Keratinocyte (primary cell): ENCODE results near the gene GSTM2. TPM values are rescaled to one million over a fixed set of nuclear protein-coding genes. Genes with fewer than 3 reads are reported as not detected.

Experiments
- DNase-seq: peaks from one replicate; pipeline ENCODE4 v3.0.0-alpha.2; 2011; ENCODE audit warnings: low read depth, missing footprints, low spot score
- FAIRE-seq: peaks from 2 replicates; lab custom pipeline; 2011; peaks lifted over from hg19 to GRCh38; lab: Jason Lieb, UNC
- H2AFZ ChIP-seq: 2 replicates; pipeline ENCODE4 v1.6.0; 2012; ENCODE audit warnings: low read length, control low read depth, inconsistent platforms; ENCODE audit not compliant: control insufficient read depth
- H3K27ac ChIP-seq: 2 replicates; pipeline ENCODE4 v1.5.1; 2011; ENCODE audit warnings: low read length; ENCODE audit not compliant: control insufficient read depth, insufficient read depth
- H3K27me3 ChIP-seq: 3 replicates; pipeline ENCODE4 v1.6.0; 2011; ENCODE audit warnings: low read length; ENCODE audit not compliant: control insufficient read depth, insufficient read depth; ENCODE audit errors: extremely low read depth
- H3K36me3 ChIP-seq, 2 experiments: 2 replicates in 1 of 2; 3 replicates in 1 of 2; pipeline ENCODE4 v1.5.1; 2011; ENCODE audit warnings: low read length in 2 of 2, mild to moderate bottlenecking in 1 of 2; ENCODE audit not compliant: control insufficient read depth in 2 of 2, insufficient read depth in 2 of 2; ENCODE audit errors: extremely low read depth in 1 of 2
- H3K4me1 ChIP-seq: 3 replicates; pipeline ENCODE4 v1.5.1; 2011; ENCODE audit warnings: low read length; ENCODE audit not compliant: control insufficient read depth, insufficient read depth; ENCODE audit errors: extremely low read depth
- H3K4me2 ChIP-seq: 3 replicates; pipeline ENCODE4 v1.6.0; 2011; ENCODE audit warnings: low read depth, low read length; ENCODE audit not compliant: control insufficient read depth, insufficient read depth; ENCODE audit errors: extremely low read depth
- H3K4me3 ChIP-seq, 3 experiments: fragments of 200-600 bp in 1 of 3; sonication (generic) in 1 of 3; 2 replicates in 2 of 3; 3 replicates in 1 of 3; pipeline ENCODE4 v1.5.1; 2011 to 2016; ENCODE audit warnings: low read length in 3 of 3, mild to moderate bottlenecking in 3 of 3, control low read depth in 2 of 3, inconsistent platforms in 1 of 3, low read depth in 1 of 3, mixed read lengths in 1 of 3, mixed run types in 1 of 3, moderate library complexity in 1 of 3; ENCODE audit not compliant: control insufficient read depth in 2 of 3, insufficient read depth in 2 of 3; ENCODE audit errors: extremely low read depth in 1 of 3
- H3K79me2 ChIP-seq: 2 replicates; pipeline ENCODE4 v1.6.0; 2012; ENCODE audit warnings: low read length; ENCODE audit not compliant: control insufficient read depth, insufficient read depth
- H3K9ac ChIP-seq: 3 replicates; pipeline ENCODE4 v1.6.0; 2011; ENCODE audit warnings: low read length; ENCODE audit not compliant: control insufficient read depth, insufficient read depth; ENCODE audit errors: extremely low read depth
- H3K9me1 ChIP-seq: 3 replicates; pipeline ENCODE4 v1.6.0; 2011; ENCODE audit warnings: low read length; ENCODE audit not compliant: control insufficient read depth, insufficient read depth; ENCODE audit errors: extremely low read depth
- H3K9me3 ChIP-seq: 2 replicates; pipeline ENCODE4 v1.5.1; 2012; ENCODE audit warnings: low read depth, low read length; ENCODE audit not compliant: control insufficient read depth
- H4K20me1 ChIP-seq: 3 replicates; pipeline ENCODE4 v1.6.0; 2011; ENCODE audit warnings: low read length; ENCODE audit not compliant: control insufficient read depth, insufficient read depth; ENCODE audit errors: extremely low read depth
- CTCF ChIP-seq, 3 experiments: IDR thresholded peaks in 1 of 3; conservative IDR thresholded peaks in 1 of 3; optimal IDR thresholded peaks in 1 of 3; 2 replicates in 2 of 3; 3 replicates in 1 of 3; pipeline versions ENCODE3 to v1.5.1; 2011; ENCODE audit warnings: low read length in 3 of 3, mild to moderate bottlenecking in 3 of 3, moderate library complexity in 2 of 3, control low read depth in 1 of 3, inconsistent platforms in 1 of 3; ENCODE audit not compliant: insufficient read depth in 2 of 3; ENCODE audit errors: extremely low read depth in 1 of 3
- EZH2 ChIP-seq: IDR thresholded peaks from one replicate; pipeline ENCODE4 v1.6.1; 2012; ENCODE audit warnings: inconsistent platforms, mild to moderate bottlenecking, low read length, moderate library complexity
- dilution Hi-C: fragments of 300-500 bp; cut with MboI; formaldehyde crosslinking; loops from one replicate; pipeline ENCODE4 v1.7.0; 2020; ENCODE audit warnings: low sequenced_read_pairs; ENCODE audit not compliant: extremely low pct_ligation_motif_present
- polyA plus RNA-seq, 5 experiments: library from polyadenylated mRNA; depleted of rRNA in 3 of 5; stranded (reverse) in 3 of 5; stranded (forward) in 1 of 5; unstranded in 1 of 5; fragments of >200 nt; gene quantifications; 1 replicate in 1 of 5; 2 replicates in 3 of 5; 3 replicates in 1 of 5; pipeline versions ENCODE4 v1.2.1 to v1.2.3, GENCODE V29; 2011 to 2012; ENCODE audit warnings: missing spikeins in 2 of 5, low read depth in 1 of 5, low replicate concordance in 1 of 5

Gene GSTM2
- polyA plus RNA-seq, 1 donor (not counting 4 experiments of a cell fraction or from before 2014, with no cell fraction given): 11.1 TPM

GRCh38 chr1:109634292-109634691 lies 33.6 kb upstream of the GSTM2 start:
- DNase-seq: no peak
- H3K9ac ChIP-seq: no peak overlapping the region
- dilution Hi-C loops: no loop called here
- no peak for FAIRE-seq
- no peaks in the 10 kb centered on the region for H3K27me3 ChIP-seq
- H4K20me1 ChIP-seq: no peaks in the 10 kb centered on the region
- H3K27ac ChIP-seq: no peak overlapping the region
- no peak overlapping the region for H3K4me3 ChIP-seq
- H2AFZ ChIP-seq: no peak overlapping the region
- H3K4me1 ChIP-seq: no peaks in the 10 kb centered on the region
- TF ChIP-seq CTCF (optimal IDR thresholded peaks at IDR 0.05 in 1 of 3, IDR thresholded peaks at IDR 0.05 in 1 of 3, conservative IDR thresholded peaks at IDR 0.05 in 1 of 3; ENCODE audit: extremely low read depth in 1 of 3, insufficient read depth in 2 of 3, low read length in 3 of 3) (no peak), EZH2 (no peak)
- no peaks in the 10 kb centered on the region for H3K9me3 ChIP-seq
- no peaks in the 10 kb centered on the region for H3K79me2 ChIP-seq
- H3K9me1 ChIP-seq: no peaks in the 10 kb centered on the region
- H3K4me2 ChIP-seq: no peak overlapping the region
- peaks cover 3 to 13% of the 10 kb centered on the region in 2 experiments for H3K36me3 ChIP-seq

GRCh38 chr1:109634771-109635750 lies 32.8 kb upstream of the GSTM2 start:
- Histone ChIP-seq H3K36me3 (peaks cover 0 to 13% of the 10 kb centered on the region in 2 experiments), H3K4me1 (no peaks in the 10 kb centered on the region), H3K79me2 (no peaks in the 10 kb centered on the region), H3K9ac (no peak overlapping the region), H4K20me1 (no peaks in the 10 kb centered on the region), H3K4me3 (no peak overlapping the region), H2AFZ (no peak overlapping the region), H3K27ac (no peak overlapping the region), H3K4me2 (no peak overlapping the region), H3K27me3 (no peaks in the 10 kb centered on the region), H3K9me3 (no peaks in the 10 kb centered on the region), H3K9me1 (no peaks in the 10 kb centered on the region)
- dilution Hi-C loops: no loop called here
- DNase-seq (no peak), FAIRE-seq (no peak)
- TF ChIP-seq EZH2: no peak
- no peak for TF ChIP-seq CTCF (optimal IDR thresholded peaks at IDR 0.05 in 1 of 3, IDR thresholded peaks at IDR 0.05 in 1 of 3, conservative IDR thresholded peaks at IDR 0.05 in 1 of 3; ENCODE audit: extremely low read depth in 1 of 3, insufficient read depth in 2 of 3, low read length in 3 of 3)
